Superior temporal gyrus (tissue), 1 donor: Measurements from ENCODE around the gene PPP4C.
A peak's percentile ranks its signal among the peaks of the same experiment; 100 is the strongest.

ENCODE experiments used
- DNase-seq: peaks from one replicate; pipeline ENCODE4 v3.0.0-alpha.2; 2016; ENCODE audit errors: extremely low spot score

PPP4C gene

DNA sequence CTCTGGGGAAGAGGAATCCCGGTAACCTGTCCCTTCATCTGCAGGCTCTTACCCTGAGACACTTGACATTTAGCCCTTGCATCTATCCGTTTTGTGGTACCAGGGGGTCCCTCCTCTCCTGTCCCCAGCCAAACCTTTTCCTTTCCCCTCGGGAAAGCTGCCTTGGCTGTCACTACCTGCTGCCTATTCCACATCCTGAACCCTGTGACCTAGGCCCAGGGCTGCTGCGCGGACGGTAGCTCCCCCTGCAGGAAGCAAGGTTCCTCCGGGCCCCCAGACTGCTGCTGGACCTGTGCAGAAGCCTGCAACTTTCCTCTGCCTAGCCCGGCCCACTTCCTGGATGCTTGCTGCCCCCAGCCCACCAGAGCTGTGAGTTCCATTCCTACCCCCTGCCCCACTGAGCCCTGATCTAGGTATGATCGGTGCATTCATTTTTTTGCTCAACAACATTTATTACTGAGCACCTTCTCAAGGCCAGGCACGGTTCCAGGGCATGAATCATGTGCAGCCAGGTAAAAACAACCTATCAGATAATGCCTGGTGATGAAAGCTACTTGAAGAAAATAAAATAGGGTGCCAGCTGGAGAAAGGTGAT lies 20.7 kb upstream of the PPP4C start:
- no peak for DNase-seq

DNA sequence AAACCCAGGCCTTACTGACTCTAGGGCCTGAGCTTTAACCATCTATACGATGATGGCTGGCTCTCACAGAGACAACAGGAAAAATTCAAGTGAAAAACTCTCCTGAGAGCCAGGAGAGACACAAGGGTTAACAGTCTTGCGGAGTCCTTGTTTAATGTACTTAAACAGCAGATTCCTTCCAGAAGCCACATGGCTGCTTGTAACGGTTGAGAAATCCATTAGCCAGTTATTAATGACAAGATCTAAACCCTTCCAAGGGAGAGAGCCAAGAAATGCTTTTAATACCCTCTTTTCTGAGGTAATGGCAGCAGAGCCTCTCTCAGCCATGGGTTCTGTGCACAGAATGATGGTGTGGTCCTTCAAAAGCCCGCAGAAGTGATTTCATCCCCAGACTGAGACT lies 15.4 kb upstream of the PPP4C start:
- no peak for DNase-seq

DNA sequence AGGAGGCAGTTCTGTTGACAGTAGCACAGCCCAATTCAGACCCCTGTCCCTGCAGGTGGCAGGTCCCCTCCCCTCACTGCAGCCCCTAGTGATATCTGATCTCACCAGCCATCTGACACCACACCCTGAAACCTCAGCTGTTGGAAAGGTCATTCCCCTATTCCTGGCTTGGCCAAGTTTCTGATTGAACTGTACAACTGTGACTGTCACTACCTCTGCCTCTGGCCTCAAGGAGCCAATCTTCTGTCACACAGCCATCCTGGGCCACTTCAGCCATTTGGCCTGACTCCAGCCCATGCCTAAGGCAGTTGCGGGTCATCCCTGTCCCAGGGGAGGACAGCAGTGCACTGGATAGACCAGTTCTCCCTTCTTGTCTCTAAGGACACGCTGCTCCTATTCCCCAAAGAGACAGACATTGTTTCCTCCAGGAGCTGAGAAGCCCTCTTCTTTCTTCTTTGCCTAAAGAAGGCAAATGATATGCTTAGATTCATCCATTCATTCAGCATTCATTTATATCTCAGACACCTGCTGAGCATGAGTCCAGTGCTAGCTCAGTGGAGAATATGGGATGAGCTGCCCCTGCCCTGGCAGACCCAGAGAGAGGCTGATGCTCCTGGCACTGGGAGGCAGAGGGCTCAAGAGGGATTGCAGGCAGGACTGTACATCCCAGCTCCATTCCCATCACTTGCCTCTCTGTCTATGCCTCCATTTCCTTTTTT lies 14.8 kb upstream of the PPP4C start:
- no peak for DNase-seq

DNA sequence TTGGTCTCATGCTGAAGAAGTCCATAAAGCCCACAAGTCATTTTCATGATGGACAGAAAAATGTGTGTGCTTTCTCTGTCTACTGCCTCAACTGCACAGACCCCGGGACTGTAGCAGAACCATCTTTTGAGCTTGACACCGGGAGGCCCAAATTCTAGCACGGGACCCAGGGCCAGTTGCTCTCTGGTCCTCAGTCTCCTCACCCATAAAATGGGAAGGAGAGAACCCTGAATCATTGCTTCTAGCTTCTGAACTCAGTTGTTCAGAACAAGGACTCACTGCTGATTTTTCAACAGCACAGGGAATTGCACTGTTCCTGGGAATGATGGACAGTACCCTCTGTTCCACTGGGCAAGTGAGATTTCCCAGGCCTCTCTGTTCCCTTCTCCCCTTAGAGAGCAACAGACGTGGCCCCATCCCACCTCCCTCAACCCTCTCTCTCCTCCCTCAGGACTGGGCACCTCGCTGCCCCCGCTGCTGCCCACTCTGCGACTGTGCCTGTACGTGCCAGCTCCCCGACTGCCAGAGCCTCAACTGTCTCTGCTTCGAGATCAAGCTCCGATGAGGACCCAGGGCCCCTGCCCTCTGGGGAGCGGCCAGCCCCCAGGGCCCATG lies 12.4 kb upstream of the PPP4C start:
- DNase-seq = no peak

DNA sequence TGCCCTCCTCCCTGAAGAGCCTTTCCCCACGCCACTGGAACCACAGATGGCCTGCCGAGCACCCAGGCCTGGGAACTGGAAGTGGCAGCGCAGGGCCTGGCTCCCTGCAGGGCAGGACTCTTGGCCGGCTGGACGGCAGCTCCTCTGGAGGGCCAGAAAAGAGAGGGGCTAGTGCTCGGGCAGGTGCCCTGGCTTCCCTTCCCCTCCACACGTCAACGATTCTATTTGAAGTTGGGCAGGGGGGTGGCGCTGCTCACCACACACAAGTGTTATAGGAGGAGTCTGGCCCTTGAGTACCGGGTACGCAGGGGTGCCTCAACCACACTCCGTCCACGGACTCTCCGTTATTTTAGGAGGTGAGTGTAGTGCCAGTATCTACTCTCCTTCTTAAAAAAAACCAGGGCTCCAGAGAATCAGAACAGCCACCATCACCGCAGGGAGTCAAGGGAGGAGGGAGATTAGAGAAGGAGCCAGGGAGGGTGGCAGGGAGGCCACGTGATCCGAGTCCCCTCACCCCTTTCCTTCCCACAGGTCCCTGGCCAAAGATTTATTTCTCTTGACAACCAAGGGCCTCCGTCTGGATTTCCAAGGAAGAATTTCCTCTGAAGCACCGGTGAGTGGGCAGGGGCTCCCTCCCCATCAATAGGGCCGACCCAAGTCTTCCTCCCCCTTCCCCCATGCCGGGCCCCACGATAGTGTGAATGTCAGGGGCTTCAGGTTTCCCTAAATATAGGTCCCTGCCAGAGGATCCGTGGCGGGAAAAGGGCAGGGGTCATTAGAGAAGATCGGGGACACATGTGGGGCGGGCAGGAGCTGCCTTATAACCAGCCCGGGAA lies 11.7 kb upstream of the PPP4C start:
- DNase-seq = peak; percentile 80

DNA sequence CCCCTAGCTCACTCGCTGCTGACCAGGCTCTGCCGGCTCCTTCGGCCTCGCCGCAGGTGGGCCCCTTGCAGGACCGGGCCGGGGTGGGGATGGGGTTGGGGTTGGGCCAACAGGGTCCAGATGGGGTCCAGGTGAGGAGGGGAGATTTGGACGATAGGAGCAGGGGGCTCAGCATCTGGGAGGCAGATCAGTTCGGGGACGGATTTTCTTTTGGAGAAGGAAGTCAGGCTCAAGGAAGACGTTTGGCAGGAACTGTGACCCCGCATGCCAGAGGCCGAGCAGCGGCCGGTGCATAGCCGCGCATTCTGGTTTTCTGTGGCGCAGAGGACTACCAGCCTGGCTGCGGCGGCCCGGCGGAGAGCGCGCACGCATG lies 11.1 kb upstream of the PPP4C start:
- peak; percentile 78 for DNase-seq

DNA sequence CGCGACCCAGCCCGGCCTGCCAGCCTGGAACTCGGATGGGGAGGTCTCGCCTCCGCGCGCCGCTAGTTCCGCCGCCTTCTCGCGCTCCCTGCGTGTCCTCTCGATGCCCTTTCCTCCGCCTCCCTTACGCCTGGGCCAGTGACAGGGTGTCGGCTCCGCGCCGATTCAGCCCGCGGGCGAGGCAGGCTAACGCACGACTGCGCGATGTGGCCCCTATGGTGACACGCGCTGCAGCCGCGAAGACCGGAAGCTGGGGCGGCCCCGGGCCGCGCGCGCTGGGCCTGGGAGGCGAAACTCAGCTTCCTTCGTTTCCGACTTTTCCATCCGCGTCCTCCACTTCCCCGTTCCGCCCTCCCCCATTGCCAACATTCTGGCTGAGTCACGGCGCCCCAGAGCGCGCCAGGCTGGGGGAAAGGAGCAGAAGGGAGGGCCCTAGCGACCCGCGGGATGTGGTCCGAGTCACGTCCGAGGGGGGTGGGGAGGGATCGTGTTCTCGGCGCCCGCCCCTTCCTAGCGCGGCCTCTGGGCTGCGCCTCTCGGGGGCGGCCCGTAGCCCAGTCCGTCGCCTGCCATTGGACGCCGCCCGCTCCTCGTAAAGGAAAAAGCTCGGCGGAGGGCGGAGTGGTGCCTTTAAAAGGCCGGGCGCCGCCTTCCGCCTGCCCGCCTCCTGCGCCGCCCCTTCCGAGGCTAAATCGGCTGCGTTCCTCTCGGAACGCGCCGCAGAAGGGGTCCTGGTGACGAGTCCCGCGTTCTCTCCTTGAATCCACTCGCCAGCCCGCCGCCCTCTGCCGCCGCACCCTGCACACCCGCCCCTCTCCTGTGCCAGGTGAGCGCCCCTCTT lies 10.5 kb upstream of the PPP4C start, which contains the start of gene ALDOA:
ALDOA (plus strand) TSS at position 659 of the 841 bp plus-strand sequence. CDS start 1,138 bp downstream, outside the sequence.
- peak; percentile 97 for DNase-seq

DNA sequence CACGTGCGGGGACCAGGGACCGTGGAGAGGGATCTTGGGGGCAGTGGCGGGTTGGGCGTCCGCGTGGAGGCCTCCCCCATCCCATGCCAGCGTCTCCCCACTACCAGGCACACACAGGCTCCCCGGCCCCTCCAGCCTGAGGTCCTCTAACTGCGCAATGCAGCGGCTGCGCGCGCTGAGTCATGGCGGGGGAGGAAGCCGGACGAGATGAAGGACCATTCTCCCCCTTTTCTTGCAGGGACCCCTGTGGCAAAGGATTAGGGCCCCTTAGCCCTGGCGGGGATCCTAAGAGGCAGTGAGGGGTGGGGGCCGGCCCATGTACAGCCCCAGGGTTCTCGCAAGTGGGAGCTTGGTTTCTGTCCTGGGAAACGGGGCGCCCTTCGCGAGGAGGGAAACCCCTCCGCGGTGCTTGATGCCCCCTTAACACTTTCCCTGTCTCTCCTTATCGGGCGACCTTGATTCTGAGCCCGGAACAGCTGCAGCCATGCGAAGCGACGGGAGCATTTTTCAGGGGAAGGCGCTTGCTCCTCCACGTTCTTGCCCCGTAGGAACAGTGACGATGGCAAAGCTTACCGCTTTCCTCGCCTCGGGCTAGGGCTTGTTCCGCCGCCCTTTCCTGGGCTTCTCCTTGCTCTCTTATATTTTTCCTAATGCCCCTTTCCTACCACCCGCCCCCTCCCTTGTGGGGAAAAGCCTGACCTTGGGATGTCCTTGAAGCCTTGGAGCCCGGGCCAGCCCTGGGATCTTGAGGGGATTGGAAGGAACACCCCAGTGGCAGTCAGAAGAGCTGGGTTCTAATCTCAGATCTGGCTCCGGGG lies 9.6 kb upstream of the PPP4C start:
- no peak for DNase-seq

DNA sequence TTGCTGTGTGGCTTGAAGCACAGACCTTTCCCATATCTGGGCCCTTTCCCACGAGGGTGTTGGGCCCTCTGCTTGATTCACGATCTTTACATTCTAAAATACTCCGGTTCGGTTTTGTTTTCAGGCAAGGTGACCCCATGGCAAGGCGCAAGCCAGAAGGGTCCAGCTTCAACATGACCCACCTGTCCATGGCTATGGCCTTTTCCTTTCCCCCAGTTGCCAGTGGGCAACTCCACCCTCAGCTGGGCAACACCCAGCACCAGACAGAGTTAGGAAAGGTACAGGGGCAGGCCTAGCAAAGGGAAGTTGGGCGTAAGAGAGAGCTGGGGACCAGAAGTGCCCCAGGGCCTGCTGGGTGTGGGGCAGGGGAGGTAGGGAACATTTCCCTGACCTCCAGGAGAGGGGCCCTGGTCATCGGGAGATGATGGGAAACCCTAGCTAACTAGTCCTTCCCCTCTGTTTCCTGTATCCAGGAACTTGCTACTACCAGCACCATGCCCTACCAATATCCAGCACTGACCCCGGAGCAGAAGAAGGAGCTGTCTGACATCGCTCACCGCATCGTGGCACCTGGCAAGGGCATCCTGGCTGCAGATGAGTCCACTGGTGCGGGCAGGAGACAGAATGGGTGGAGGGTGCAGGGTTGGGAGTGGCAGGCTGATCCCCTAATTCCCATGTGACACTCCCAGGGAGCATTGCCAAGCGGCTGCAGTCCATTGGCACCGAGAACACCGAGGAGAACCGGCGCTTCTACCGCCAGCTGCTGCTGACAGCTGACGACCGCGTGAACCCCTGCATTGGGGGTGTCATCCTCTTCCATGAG lies 8.8 kb upstream of the PPP4C start:
- DNase-seq = no peak

DNA sequence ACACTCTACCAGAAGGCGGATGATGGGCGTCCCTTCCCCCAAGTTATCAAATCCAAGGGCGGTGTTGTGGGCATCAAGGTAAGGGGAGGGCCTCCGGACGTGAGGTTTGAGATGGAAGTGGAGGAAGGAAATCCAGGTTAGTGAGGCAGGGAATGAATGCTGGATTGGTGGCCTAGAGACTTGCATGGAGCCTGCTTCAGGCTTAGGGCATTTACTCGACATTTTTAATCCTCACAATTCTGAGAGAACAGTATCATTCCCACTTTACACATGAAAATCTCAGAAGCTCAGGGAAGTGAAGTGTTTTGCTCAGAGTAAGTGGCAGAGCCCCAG lies 8.2 kb upstream of the PPP4C start:
- no peak for DNase-seq

DNA sequence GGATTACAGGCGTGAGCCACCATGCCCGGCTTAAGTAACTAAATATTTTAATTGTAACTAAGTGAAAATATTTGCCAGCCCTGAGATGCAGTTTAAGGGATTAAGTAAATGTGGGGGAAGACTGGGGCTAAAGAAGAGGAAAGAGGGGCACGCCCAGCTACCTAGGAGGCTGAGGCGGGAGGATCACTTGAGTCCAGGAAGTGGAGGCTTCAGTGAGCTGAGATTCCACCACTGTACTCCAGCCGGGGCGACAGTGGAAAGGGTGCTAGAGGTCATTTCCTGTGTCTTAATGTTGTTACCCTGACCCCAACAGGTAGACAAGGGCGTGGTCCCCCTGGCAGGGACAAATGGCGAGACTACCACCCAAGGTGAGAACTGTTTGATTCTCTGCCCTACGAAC lies 7.5 kb upstream of the PPP4C start:
- no peak for DNase-seq

DNA sequence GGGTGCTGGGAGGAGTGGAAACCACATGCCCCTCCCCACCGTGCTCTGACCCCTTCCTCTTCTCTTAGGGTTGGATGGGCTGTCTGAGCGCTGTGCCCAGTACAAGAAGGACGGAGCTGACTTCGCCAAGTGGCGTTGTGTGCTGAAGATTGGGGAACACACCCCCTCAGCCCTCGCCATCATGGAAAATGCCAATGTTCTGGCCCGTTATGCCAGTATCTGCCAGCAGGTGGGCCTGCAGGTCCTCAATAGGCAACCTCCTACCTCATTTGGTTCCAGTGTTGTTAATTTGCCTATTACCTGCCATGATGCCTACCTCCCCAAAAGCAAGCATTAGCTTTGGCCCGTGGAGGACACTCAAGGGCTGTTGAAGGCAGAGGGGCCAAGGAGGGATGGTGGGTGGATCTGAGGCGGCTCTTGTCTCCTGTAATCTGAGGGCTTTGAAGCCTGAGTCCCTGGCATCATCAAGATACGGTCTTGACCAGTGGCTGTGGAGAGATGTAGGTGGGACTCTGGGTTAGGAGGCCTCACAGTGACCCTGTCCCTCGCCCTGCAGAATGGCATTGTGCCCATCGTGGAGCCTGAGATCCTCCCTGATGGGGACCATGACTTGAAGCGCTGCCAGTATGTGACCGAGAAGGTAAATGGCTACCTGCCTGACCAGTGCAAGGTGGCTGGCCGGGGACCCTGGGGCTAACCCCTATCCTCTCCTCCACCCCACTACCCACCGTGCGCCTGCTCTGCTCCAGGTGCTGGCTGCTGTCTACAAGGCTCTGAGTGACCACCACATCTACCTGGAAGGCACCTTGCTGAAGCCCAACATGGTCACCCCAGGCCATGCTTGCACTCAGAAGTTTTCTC lies 6.8 kb upstream of the PPP4C start:
- DNase-seq = no peak

DNA sequence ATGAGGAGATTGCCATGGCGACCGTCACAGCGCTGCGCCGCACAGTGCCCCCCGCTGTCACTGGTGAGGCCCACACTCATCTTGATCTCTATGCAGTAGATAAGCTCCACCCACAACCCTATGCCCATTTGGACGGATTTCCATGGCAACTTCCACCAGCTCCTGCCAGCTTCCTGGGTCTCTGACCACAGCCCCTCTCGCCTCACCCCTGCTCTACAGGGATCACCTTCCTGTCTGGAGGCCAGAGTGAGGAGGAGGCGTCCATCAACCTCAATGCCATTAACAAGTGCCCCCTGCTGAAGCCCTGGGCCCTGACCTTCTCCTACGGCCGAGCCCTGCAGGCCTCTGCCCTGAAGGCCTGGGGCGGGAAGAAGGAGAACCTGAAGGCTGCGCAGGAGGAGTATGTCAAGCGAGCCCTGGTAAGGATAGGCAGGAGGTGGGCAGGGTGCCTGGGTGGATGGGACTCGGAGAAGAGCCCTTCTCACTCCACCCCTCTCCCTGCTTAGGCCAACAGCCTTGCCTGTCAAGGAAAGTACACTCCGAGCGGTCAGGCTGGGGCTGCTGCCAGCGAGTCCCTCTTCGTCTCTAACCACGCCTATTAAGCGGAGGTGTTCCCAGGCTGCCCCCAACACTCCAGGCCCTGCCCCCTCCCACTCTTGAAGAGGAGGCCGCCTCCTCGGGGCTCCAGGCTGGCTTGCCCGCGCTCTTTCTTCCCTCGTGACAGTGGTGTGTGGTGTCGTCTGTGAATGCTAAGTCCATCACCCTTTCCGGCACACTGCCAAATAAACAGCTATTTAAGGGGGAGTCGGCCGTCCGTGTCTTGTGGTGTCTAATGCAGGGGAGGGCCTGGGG lies 6.0 kb upstream of the PPP4C start:
- no peak for DNase-seq

DNA sequence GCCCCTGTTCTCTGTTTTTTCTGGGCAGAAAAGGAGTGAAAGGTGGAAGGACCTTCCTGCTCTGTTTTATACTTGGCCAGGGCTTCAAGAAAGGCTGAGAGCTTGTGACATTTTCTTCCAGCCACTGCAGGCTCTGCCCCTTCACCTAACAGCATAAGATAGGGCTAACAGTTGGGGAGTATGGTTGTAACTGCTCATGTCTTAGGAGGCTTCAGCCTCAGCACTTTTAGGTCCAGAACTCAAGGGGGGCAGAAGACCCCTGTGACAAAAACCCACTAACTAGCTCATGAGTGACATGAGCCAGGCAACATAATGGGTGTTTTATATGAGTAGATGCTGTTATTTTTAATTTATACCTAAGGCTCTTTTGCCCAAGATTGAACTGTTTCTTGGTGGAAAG lies 5.3 kb upstream of the PPP4C start:
- no peak for DNase-seq

DNA sequence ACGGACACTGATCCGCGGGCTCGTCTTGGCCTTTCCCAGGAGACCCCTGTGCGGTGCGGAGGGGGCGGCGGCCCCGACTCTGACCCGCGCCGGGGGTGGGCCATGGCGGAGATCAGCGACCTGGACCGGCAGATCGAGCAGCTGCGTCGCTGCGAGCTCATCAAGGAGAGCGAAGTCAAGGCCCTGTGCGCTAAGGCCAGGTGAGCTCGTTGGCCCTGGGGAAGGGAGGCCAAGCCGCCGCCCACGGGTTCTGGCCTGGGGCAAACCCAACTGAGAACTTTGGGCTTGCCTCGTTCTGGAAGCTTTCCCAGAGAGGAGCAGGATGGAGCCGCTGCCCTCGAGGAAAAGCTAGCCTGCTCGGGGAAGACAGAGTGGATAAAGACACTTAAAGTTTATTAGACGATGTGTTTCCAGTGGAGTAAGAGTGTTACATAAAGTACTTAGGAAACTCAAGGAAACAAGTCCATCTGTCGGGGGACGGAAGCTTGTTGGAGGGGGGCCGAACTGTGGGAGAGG lies 540 bp downstream of the PPP4C start:
- no peak for DNase-seq

DNA sequence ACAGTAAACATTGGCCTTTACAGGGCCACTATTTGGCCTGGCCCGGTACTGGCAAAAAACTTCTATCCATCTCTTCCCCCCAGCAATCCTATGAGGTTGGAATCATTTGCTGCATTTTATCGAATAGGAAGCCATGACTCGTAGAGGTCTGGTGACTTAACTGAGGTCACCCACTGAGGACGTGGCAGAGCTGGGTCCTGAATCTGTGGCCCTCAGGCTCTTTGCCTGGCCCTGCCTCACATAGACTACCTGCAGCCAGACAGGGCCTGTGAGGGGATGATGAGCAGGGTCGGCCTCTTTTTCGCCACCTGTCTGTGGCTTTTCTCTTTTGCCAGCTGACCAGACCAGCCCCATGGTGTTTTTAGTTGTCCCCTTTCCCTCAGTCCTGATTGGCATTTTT lies 1.9 kb downstream of the PPP4C start:
- no peak for DNase-seq

DNA sequence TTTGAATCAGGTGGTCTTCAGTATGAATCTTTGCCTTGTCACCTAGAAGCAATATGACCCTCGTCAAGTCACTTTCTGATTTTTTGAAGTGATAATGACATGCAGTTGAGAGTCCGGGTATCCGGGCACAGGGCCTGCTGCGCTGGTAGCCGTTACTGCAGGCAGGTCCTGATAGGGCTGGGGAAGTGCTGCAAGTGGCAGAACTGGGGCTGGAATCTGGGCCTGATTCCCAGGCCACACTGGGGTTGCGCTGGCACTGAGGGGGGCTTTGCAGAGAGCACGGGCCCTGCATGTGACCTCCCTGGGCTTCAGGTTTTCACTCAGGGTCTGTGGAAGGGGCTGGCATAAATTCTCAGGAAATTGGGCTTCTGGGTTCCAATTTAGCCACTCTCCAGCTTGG lies 3.0 kb downstream of the PPP4C start:
- DNase-seq = no peak

DNA sequence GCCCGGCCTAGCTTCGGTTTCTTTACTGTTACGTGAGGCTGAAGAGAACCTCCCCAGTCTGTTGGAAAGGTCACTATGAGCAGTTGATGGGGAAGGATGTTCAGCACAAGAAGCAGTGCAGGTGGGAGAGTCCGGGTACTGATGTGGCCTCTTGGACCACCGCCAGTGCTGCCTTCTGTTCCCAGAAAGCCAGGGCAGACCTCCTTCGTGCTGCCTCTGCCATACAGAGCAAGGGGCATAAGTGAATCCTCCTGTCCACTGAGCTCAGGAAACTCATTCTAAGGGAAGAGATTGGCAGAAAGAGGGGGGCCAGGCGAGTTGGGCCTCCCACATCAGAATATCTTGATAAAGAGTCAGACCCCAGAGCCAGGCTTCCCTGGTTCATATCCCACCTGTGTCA lies 3.7 kb downstream of the PPP4C start:
- DNase-seq = no peak
